SKM-1 (cell line): ENCODE data around the gene EVC2.

Experiments
- DNase-seq: peaks from one replicate; lab custom pipeline; 2025; ENCODE audit not compliant: unreplicated experiment; lab: John Stamatoyannopoulos, UW

The EVC2 gene

DNA sequence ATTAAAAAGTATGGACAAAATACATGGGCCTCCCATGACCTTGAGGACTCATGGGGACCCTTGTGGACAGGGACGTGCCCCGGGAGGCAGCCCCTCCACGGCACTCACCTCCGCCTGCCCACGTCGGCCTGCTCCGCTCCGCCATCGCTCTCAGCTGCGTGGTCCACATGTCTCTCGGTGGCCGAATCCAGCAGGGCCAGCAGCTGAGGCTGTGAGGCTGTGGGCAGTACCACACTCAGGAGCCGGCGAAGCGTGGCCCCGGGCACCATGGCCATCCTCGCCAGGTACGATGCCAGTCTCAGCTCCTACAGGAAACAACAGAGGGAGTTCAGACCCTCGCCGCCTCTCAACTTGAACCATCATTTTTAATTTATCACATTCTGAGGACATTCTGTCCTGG lies 140.0 kb downstream of the EVC2 start:
- no peak for DNase-seq

DNA sequence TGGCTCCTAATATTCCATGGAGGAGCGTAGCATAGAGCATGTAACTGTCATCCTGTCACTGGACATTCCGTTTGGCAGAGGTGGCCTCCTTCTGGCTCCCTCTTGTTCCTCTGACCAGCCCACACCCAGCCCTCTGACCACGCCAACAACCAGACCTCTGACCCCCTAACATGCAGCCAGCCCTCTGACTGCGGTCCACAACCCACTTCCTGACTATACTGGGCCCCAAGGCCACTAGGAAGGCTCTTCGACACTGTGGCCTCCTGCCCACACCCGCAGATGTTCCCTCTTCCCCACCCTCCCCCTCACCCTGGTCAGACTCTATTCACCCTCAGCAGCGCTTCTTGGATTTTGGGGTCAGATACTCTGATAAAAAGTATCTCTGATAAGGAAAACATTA lies 141.4 kb downstream of the EVC2 start:
- DNase-seq = no peak

DNA sequence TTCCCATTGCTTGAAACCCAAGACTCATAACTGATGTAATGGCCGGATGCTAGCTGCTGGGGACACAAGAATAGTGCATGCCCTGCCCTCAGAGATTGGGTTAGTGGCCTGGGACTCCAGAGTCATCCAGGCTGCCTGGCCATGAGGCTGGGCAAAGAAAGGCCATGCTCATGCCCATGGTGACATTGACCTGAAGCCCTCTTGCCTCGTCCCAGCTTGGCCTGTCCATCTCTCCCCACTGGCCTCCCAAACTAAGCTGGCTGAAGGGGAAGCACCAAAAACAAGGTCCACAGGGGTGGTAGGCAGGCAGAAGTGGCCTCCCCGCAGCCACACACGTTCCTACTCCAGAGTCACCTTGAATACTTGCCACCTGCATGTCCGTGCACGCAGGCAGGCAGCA lies 141.8 kb downstream of the EVC2 start:
- DNase-seq = no peak

DNA sequence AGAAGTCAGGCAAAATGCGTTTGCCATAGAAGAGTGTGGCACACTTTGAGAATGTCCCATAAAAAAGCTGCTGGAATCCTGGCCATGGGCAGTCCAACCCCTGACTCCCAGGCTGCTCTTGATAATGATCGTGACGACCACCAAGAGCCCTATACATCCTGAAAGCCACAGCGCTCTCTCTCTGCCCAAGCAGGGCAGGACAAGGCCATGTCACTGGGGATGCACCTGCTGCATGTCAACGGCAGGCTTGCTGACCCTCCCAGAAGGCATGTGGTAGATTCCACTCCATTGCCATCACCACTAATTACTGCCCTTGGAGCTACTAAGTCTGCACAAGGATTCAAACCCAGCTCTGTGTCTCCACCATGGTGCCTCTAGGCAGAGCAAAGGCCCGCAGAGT lies 144.5 kb downstream of the EVC2 start:
- DNase-seq = no peak

DNA sequence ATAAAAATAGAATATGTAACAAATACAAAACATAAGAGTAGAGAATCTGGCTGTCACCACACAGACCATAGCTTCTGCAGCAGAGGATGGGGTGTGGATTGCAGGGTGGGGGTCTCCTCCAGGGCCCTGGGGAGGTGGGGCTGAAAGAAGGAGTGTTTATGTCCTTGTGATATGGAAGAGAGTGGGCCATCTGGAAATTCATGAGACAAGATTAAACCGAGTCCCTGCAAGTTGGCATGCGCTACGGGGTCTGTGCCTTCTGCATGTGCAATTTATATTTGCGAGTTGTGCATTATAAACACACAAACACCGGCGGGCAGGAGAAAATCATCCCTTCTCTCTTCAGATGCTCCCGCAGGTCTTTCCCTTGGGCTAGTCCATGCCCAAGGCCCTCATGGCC lies 145.9 kb downstream of the EVC2 start:
- no peak for DNase-seq

DNA sequence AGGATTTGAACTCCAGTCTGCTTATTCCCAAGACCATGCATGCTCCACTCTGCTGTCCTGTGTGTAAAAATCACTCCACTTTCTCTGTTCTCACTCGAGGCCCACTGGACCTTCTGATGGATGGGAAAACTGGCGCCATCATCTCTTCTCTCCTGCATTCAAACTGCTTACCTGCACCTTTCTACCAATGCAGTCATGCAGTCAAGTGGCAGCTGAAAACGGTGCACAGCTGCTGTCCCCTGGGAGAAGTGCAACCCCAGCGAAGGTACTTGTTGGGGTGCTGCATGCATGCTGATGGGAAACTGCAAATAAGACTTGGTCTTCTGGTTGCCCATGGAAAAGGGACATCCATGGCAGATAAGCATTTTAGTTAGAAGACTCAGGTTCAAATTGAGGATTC lies 147.1 kb downstream of the EVC2 start:
- no peak for DNase-seq

DNA sequence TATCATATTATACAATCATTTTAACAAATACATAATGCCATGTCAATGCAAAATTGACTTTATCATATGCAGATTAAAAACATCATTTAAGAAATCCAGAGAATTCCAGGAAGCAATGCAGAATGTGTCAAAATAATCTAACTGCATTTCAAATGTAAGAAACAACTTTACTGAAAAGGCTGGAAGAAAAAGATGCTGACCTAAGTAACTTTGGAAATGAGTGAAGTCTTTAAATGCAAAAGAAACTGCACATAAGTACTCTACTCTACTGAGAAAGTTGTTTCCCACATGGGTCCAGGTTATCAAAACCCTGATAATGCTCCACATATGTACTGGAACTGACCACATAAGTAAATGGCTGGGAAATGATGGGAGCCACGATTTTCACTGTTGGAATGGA lies 149.9 kb downstream of the EVC2 start:
- no peak for DNase-seq

DNA sequence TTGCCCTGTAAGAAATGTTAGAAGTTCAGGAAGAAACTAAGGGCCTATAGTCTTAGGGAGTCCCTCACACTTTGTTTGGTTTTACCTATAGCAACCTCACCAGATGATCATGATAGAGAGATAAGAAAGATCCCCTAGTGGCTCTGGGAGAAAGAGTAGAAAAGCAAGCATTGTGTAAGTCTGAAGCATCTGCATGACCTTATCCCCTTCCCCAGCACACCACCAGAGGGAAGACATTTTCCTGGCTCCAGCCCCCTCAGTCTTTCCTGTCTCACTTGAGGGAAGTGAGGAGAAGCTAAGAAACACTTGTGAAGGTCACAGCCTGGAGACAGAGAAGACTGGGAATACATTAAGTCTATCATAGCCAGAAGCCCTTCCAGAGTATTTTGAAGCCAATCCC lies 154.0 kb downstream of the EVC2 start:
- DNase-seq = no peak

DNA sequence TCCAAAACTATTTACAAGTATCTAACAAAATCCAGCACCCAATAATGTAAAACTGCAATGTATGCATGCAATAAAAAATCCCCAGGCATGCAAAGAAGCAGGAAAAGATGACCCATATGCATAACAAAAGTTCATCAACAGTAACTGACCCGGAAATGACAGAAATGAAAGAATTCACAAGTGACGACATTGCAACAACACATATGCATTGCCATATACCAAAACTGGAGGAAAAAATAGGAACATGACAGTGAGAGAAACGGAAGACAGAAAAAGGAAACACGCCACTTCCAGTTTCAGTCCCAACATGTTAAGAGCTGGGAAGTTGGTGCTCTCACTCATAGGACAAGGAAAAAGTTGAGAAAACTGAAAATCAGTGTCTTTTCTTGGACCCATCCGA lies 154.6 kb downstream of the EVC2 start:
- DNase-seq = no peak

DNA sequence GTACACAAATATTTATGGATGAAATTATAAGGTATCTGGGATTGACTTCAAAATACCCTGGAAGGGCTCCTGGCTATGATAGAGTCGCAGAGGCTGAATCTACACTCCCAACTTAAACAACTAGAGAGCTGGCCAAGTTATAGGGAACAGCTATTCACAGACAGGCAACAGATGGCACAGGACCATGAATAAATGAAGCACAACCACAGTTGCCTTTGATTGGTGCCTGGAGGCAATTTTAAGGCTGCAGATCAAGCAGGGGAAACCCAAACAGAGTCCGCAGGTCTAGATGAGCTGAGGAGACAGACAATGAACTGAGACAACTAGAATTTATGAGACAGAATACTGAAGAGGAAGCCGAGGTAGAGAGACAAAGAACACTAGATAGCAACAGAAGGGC lies 155.9 kb downstream of the EVC2 start:
- DNase-seq = no peak

DNA sequence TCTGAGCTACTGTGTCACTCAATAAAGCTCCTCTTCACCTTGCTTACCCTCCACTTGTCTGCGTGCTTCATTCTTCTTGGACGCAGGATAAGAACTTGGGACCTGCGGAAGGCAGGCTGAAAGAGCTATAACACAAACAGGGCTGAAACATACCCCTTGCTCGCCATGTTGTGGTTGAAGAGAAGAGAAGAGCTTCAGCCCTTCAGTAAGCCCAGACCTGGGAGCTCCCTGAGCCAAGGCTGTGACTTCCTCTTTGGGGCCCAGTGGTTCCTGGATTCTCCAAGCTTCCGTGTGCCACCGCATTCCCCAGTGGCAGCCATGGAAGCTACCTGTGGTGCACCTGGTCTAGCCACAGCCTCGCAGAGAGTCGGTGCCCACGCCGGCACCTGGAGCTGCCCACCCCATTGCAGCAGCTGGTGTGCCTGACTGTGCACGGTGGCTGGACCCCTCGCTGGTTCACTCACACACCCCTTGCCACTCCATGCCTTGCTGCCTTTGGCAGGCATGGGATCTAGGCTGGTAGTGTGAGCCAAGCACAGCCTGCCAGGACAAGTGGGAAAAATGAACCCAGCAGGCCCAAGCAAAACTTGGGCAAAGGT lies 160.6 kb downstream of the EVC2 start:
- no peak for DNase-seq

DNA sequence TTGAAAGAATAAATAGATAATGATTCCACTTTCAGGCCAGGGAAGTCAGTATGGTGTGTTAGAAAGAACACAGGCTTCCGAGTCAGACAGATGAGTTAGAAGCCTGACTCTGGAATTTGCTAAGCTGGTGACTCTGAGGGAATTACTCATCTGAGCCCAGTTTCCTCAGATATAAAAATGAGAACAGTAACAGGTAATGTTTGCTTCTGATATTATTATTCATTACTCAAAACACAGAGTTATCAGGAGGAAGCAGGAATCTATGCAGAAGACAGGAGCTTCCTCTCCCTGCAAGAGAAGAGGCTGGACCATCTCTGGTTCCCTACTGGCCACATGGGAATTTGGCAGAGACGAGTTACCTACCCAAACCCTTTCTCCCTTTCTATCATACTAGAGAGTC lies 163.1 kb downstream of the EVC2 start:
- DNase-seq = no peak

DNA sequence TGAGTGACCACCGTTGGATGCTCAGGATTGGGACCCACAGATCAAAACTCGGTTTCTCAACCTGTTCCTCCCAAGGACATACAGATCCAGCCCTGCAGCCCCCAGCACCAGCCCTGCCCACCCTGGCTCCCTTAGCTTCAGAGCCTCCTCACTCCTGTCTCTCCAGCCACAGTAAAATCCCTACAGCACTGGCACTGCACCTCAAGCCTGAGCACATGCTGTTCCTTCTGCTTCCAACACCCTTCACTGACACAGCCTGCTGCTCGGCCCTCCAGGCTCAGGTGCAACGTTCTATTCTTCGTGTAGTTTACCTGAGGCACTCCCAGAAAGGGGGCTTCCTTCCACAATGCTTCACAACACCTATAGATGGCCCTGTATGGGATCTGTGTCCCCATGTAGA lies 163.6 kb downstream of the EVC2 start:
- DNase-seq = no peak

DNA sequence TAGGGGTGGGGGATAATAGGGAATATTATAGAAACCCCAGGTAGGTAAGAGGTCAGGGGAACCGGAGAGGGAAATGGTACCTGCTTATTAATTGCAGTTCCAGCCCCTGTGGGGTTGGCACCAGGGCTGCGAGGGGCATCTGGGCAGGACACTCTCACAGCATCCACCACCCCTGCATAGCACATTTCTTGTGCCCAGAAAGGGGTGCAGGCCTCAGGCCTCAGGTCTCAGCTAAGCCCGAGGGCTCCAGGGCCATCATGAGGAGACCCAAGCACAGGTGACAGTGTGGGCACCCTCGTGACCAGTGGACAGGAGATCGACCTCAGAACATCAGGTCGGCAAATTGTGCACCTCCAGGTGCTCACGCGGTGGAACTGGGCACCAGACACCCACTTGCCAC lies 164.7 kb downstream of the EVC2 start:
- no peak for DNase-seq

DNA sequence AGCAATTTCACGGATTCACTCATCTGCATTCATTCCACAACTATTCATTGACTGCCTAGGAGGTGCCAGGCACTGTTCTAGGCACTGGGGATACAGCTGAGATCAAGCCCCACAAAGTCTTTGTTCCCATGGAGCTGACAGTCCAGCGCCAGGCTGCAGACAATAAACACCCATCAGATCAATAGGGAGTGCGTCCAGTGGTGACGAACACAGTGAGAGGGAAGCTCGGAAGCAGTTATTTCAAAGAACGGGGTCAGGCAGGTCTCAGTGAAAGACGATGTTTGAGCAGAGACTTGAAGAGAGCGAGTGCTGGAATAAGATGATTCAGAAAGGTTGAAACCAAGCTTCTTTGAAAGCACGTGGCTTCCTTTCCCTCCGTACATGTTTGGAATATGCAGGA lies 167.2 kb downstream of the EVC2 start:
- no peak for DNase-seq

DNA sequence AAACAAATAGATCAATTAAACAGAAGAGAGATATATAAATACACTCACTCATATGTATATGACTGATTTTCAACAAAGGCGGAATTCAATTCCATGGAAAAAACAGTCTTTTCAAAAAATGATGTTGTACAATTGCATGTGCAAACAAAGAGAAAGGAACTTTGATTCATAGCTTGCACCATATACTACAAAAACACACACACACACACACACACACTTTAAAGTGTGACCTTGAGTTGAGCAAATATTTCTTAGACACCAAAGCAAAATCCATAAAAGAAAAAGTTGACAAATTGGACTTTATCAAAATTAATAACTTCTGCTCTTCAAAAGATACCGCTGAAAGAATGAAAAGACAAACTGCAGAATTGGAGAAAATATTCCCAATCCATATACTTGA lies 168.8 kb downstream of the EVC2 start:
- DNase-seq = no peak

DNA sequence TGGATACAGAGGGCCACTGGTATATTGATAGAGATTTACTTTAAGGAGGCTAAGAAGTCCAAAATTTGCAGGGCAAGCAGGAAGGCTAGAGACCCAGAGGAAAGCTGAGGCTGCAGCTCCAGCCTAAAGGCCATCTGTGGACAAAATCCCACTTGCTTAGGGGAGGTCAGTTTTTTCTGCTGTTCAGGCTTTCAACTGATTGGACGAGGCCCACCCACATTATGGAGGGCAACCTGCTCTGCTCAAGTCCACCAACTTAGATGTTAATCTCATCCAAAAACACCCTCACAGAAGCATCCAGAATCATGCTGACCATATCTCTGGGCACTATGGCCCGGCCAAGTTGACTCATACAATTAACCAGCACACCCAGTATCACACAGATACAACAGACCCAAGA lies 176.3 kb downstream of the EVC2 start:
- no peak for DNase-seq

DNA sequence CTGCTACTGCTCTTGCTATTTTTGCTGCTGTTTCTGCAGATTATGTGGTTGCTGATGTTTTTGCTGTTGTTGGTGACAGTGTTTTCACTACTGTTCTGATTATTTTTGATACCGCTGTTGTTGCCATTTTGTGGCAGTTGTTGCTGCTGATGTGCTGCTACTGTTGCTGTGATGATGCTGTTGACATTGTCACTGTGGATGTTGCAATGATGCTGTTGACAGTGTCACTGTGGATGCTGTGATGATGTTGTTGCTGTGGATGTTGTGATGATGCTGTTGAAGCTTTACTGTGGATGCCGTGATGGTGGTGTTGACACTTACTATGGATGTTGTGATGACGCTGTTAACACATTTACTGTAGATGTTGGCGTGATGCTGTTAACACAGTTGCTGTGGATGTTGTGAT lies 180.3 kb downstream of the EVC2 start:
- no peak for DNase-seq

DNA sequence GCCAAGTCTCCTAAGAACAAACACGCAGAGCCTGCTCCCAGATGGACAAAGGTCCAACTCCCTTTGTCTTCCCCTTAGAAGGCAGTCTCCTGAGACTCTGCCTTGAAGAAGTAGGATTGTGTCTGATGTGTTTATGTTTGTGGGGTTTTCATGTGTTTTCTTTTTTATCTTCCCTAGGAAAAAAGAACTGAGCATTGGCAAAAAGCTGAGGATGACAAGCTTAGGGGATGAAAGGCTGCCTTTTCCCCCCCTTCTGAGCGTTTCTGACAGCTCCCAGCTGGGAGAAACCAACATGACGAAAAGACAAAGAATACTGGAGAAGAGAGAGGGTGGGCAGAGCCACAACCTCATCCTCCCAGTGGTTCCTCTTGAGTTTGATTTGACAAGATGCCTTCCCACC lies 181.1 kb downstream of the EVC2 start:
- no peak for DNase-seq

DNA sequence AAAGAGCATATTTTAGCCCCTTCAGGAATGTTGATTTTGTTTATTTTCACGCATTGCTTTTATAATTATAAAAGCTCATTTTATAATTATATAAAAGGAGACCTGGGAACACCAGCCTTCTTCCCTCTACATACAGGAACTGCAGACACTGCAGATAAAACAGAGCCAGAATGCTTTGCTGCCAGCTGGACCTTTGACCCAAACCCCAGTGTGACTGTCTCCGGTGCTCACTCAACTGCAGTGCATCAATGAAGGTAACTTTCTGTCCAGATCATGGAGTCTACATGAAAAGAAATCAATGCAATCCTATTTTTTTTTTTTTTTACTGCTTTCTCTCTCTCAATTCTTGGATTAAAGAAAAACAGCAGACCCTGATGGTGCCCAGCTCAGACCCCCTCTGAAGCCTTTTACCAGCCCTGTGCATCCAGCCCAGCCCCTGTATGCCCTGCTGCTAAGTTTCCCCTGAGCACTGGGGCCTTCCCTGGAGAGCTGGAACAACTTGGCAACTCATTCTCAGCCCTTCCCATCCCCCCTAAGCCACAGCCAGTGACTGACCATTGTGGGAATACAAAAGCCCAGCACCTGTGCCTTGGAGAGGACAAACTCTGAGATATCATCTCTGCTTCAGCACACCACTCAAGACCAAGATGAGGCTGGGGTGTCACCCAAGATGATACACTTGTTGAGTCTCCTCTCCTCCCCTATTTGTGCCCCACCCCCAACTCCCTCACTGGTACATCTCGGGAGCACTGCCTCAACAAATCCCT lies 182.1 kb downstream of the EVC2 start:
- DNase-seq = no peak

DNA sequence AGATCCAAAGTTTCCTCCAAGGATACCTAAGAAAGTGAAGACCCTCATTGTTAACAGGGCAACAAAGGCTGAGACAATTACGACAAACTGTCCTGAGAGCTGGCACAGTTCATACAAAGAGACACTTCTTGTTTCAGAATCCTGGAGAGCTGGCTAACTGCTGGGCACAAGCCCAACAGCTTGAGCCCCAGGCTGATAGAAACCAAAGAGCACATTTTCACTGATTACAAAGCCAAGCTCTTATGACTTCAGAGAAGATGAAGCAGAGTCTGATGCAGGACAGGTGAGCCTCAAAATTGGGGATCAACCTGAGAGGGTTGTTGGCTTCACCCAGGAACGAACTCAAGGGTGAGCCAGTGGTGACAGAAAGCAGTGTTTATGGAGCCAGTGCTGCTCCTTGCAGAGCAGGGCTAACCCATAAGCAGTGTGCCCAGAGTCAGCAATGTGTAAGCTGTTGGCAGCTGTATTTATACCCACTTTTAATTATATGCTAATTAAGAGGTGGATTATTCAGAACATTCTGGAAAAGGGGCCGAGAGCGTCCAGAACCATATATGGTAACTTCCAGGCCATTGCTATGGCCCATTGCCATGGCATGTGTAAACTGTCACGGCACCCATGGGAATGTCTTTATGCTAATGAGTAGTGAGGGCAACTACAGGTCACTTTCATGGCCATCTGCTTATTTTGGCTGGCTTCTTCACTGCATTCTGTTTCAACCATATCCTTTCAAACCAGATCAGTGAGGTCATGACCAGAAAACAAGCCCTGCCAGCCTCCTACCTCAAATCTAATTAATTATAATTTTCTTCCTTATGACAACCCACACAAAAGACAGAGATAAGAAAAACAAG lies 183.7 kb downstream of the EVC2 start:
- DNase-seq = no peak

DNA sequence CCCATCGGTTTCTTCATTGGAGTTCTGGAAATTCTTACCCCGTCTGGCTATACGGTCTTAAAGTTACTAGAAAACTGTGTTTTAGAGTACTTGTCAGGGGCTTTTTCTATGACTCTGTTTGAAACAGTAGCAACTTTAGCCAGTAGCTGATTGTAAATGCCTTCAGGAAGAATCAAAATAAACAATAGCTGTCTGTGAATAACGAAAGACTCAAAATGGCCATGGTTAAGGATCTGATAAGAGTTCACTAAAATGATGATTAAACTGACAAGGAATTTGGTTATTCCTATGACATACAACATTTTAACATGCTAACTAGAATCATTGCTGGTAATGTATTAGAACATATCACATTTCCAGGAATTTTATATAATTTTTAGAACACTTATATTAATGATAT lies 191.0 kb downstream of the EVC2 start:
- DNase-seq = no peak
